Measurements from ENCODE around the gene YPEL1. TPM values are rescaled to one million over a fixed set of nuclear protein-coding genes. Genes with fewer than 3 reads are reported as not detected.

Gene YPEL1
- total and polyA plus RNA-seq, 10 of the 15 experiments (the other 5 are each of a cell fraction or from before 2014, with no cell fraction given): 0.13 to 5.0 (median 1.6) TPM

GRCh38 chr22:21657020-21657359, 78.6 kb downstream of the YPEL1 start (continued):
- TF ChIP-seq PBX3 (IDR thresholded peaks at IDR 0.05; ENCODE audit: insufficient replicate concordance, low read depth, low read length): no peak
- TF ChIP-seq NFYB (IDR thresholded peaks at IDR 0.05; ENCODE audit: insufficient read depth, low read depth, low read length): no peak
- TF ChIP-seq SMC3 (IDR thresholded peaks at IDR 0.05; ENCODE audit: borderline replicate concordance, low read length): no peak
- no peak for TF ChIP-seq ZNF384 (IDR thresholded peaks at IDR 0.05; ENCODE audit: borderline replicate concordance, low read depth, low read length)
- no peak for TF ChIP-seq CHD2 (IDR thresholded peaks at IDR 0.05; ENCODE audit: borderline replicate concordance, low read depth, low read length)
- TF ChIP-seq HDGF (IDR thresholded peaks at IDR 0.05): peak; percentile 76; the same call in 1 of the 2 replicates
- no peak for TF ChIP-seq SREBF2 (IDR thresholded peaks at IDR 0.05; ENCODE audit: low read length)

GRCh38 chr22:21652547-21653545, 82.7 kb downstream of the YPEL1 start:
- peak; percentile 13 for ATAC-seq
- intact Hi-C loops (cut with micrococcal nuclease; ENCODE audit: unreplicated experiment) (no loop called here), in situ Hi-C loops (cut with MboI) (no loop called here)
- CTCF ChIA-PET: interaction anchor here (2.1 to 3.0 kb wide), 2 partner anchors 10 to 24 kb away, joined by 6 to 10 read pairs; partner anchors contain the start of gene YDJC
- Histone ChIP-seq H3K4me2 (ENCODE audit: control insufficient read depth, insufficient read depth) (peak overlapping the region; percentile 90), H3K9ac (ENCODE audit: control insufficient read depth, insufficient read depth, low read length) (peak overlapping the region; percentile 95), H4K20me1 (ENCODE audit: control insufficient read depth, insufficient read depth) (no peaks in the 10 kb centered on the region), H3K27me3 (replicated peaks in 1 of 2; ENCODE audit: control insufficient read depth in 2 of 2, insufficient read depth in 2 of 2, low read length in 1 of 2) (no peaks in the 10 kb centered on the region), H3K4me3 (peak overlapping the region; percentile 73), H3K36me3 (ENCODE audit: control insufficient read depth in 2 of 2, insufficient read depth in 2 of 2, low read length in 1 of 2) (peaks cover 3% of the 10 kb centered on the region in 2 experiments), H2AFZ (ENCODE audit: control insufficient read depth, low read depth, low read length) (peak overlapping the region; percentile 90), H3K4me1 (ENCODE audit: control insufficient read depth, insufficient read depth, low read length) (peaks cover 3% of the 10 kb centered on the region), H3K9me3 (replicated peaks; ENCODE audit: control insufficient read depth, insufficient read depth, low read length) (no peaks in the 10 kb centered on the region), H3K27ac (ENCODE audit: control insufficient read depth, insufficient read depth) (peak overlapping the region; percentile 82), H3K79me2 (ENCODE audit: control insufficient read depth, insufficient read depth, low read length) (peaks cover 7% of the 10 kb centered on the region)
- RAD21 ChIA-PET (ENCODE audit: unreplicated experiment): interaction anchor here (1.9 kb wide), 1 partner anchor 11 kb away, joined by 5 read pairs; the partner anchor contains the start of gene SDF2L1
- POLR2A ChIA-PET: interaction anchor here (0.5 to 1.6 kb wide), 7 partner anchors 11 to 181 kb away, joined by 3 to 6 read pairs (median 3); partner anchors contain the start of genes PPIL2 and SDF2L1
- WGBS (ENCODE audit: insufficient coverage, insufficient replicate concordance, low lambda C conversion rate, missing lambda C conversion rate): 13% methylated on average over 40 of the region's 40 CpGs
- BruUV-seq (replicated peaks): no TSS peak
- 0 out of 6 replicates have a peak, but pooled peaks of 1 of the 3 experiments have one; percentile 15 for TF ChIP-seq CTCF (IDR thresholded peaks at IDR 0.05 in 2 of 3, conservative IDR thresholded peaks at IDR 0.05 in 1 of 3; ENCODE audit: control insufficient read depth in 2 of 3, extremely low read depth in 1 of 3, insufficient read depth in 1 of 3, low read depth in 3 of 3, low read length in 3 of 3)
- no peak for TF ChIP-seq MEF2B (IDR thresholded peaks at IDR 0.05; ENCODE audit: partially characterized antibody, poor library complexity, severe bottlenecking)
- FAIRE-seq: no peak
- no peak for DNase-seq (ENCODE audit: low read depth, low spot score)
- SMC1A ChIA-PET (ENCODE audit: uncharacterized antibody, unreplicated experiment): interaction anchor here (0.8 to 2.4 kb wide), 3 partner anchors 11 to 285 kb away, joined by 3 to 8 read pairs (median 3); partner anchors contain the start of gene SDF2L1

Measured in GM12878 (cell line).